Germinal center (tissue), 1 donor: Measurements from ENCODE around the gene RFC4.
"Not testable (repeated sequence)": the region's sequence is repeated elsewhere in the genome, so short reads cannot be mapped to it uniquely, and the experiment has no call there.

Experiments used
- DNase-seq: peaks from one replicate; pipeline ENCODE4 v3.0.0; 2012; ENCODE audit warnings: mixed read lengths, low spot score

The RFC4 gene

GRCh38 chr3:186824430-186825139 lies 18.3 kb upstream of the RFC4 start:
- no peak for DNase-seq

GRCh38 chr3:186823386-186823785 lies 17.1 kb upstream of the RFC4 start:
- DNase-seq, result no peak

- DNase-seq, result not testable (repeated sequence)
These were observed 16.1 kb upstream of the RFC4 start for GRCh38 chr3:186822388-186822759.

GRCh38 chr3:186821429-186822387 lies 15.4 kb upstream of the RFC4 start:
- peak; percentile 33 for DNase-seq

GRCh38 chr3:186818956-186819355 lies 12.7 kb upstream of the RFC4 start:
- DNase-seq, result no peak

GRCh38 chr3:186818516-186818915 lies 12.2 kb upstream of the RFC4 start:
- no peak for DNase-seq

GRCh38 chr3:186815435-186815834 lies 9.2 kb upstream of the RFC4 start:
- no peak for DNase-seq

- DNase-seq, result no peak
These were observed 7.8 kb upstream of the RFC4 start for GRCh38 chr3:186814100-186814499.

- not testable (repeated sequence) for DNase-seq
These were observed 5.0 kb upstream of the RFC4 start for GRCh38 chr3:186811313-186811712.

- no peak for DNase-seq
These were observed 4.2 kb upstream of the RFC4 start for GRCh38 chr3:186810336-186810996.

- no peak for DNase-seq
These were observed 949 bp upstream of the RFC4 start for GRCh38 chr3:186807231-186807630.

- DNase-seq, result not testable (repeated sequence)
These were observed 2.8 kb downstream of the RFC4 start for GRCh38 chr3:186803447-186803846.

GRCh38 chr3:186802701-186803100 lies 3.6 kb downstream of the RFC4 start:
- DNase-seq, result no peak

- DNase-seq, result no peak
These were observed 6.0 kb downstream of the RFC4 start for GRCh38 chr3:186800285-186800684.

- no peak for DNase-seq
These were observed 7.9 kb downstream of the RFC4 start for GRCh38 chr3:186798239-186798874.

GRCh38 chr3:186790261-186790981 lies 15.9 kb downstream of the RFC4 start:
- no peak for DNase-seq

GRCh38 chr3:186789554-186790260 lies 16.6 kb downstream of the RFC4 start:
- no peak for DNase-seq

- no peak for DNase-seq
These were observed 17.6 kb downstream of the RFC4 start for GRCh38 chr3:186788482-186789370.

- DNase-seq, result no peak
These were observed 18.4 kb downstream of the RFC4 start for GRCh38 chr3:186787642-186788481.
